Activated naive CD4-positive, alpha-beta T cell treated with anti-CD3 and anti-CD28 coated beads for 36 hours (primary cell): Measurements from ENCODE around the gene PHC2. TPM values are rescaled to one million over a fixed set of nuclear protein-coding genes. Genes with fewer than 3 reads are reported as not detected.

Source experiments
- CTCF ChIA-PET: fragments of 350-600 bp; sonication (Branson Sonifier 250); formaldehyde crosslinking; loops from one replicate; lab custom pipeline; 2021; ENCODE audit warnings: antibody characterized with exemption; lab: Charles Lee
- DNase-seq: peaks from one replicate; pipeline ENCODE4 v3.0.0-alpha.2; 2020
- H3K27ac Mint-ChIP-seq: one replicate; pipeline ENCODE4 v1.8.0; 2021; ENCODE audit warnings: mild to moderate bottlenecking, mixed read lengths
- H3K27me3 Mint-ChIP-seq: one replicate; pipeline ENCODE4 v1.8.0; 2021; ENCODE audit warnings: low read depth, mixed read lengths
- H3K36me3 Mint-ChIP-seq: one replicate; pipeline ENCODE4 v1.8.0; 2021; ENCODE audit warnings: low read depth, mixed read lengths
- H3K4me1 Mint-ChIP-seq: one replicate; pipeline ENCODE4 v1.8.0; 2021; ENCODE audit warnings: low read depth, mixed read lengths
- H3K4me3 Mint-ChIP-seq: one replicate; pipeline ENCODE4 v1.8.0; 2021; ENCODE audit warnings: mild to moderate bottlenecking, moderate library complexity, mixed read lengths
- H3K9me3 Mint-ChIP-seq: one replicate; pipeline ENCODE4 v1.8.0; 2021; ENCODE audit warnings: mixed read lengths
- intact Hi-C: fragments of 100-400 bp; cut with micrococcal nuclease; formaldehyde crosslinking; loops from one replicate; pipeline ENCODE4 v1.15.1; 2023
- total RNA-seq, 2 experiments: library from RNA; stranded (reverse); gene quantifications; one replicate each; pipeline ENCODE4 v1.2.3, GENCODE V29; 2021

Gene PHC2, protein sequence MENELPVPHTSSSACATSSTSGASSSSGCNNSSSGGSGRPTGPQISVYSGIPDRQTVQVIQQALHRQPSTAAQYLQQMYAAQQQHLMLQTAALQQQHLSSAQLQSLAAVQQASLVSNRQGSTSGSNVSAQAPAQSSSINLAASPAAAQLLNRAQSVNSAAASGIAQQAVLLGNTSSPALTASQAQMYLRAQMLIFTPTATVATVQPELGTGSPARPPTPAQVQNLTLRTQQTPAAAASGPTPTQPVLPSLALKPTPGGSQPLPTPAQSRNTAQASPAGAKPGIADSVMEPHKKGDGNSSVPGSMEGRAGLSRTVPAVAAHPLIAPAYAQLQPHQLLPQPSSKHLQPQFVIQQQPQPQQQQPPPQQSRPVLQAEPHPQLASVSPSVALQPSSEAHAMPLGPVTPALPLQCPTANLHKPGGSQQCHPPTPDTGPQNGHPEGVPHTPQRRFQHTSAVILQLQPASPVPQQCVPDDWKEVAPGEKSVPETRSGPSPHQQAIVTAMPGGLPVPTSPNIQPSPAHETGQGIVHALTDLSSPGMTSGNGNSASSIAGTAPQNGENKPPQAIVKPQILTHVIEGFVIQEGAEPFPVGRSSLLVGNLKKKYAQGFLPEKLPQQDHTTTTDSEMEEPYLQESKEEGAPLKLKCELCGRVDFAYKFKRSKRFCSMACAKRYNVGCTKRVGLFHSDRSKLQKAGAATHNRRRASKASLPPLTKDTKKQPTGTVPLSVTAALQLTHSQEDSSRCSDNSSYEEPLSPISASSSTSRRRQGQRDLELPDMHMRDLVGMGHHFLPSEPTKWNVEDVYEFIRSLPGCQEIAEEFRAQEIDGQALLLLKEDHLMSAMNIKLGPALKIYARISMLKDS
- total RNA-seq = 10 to 100 TPM; 15.6 to 15.9 TPM

DNA sequence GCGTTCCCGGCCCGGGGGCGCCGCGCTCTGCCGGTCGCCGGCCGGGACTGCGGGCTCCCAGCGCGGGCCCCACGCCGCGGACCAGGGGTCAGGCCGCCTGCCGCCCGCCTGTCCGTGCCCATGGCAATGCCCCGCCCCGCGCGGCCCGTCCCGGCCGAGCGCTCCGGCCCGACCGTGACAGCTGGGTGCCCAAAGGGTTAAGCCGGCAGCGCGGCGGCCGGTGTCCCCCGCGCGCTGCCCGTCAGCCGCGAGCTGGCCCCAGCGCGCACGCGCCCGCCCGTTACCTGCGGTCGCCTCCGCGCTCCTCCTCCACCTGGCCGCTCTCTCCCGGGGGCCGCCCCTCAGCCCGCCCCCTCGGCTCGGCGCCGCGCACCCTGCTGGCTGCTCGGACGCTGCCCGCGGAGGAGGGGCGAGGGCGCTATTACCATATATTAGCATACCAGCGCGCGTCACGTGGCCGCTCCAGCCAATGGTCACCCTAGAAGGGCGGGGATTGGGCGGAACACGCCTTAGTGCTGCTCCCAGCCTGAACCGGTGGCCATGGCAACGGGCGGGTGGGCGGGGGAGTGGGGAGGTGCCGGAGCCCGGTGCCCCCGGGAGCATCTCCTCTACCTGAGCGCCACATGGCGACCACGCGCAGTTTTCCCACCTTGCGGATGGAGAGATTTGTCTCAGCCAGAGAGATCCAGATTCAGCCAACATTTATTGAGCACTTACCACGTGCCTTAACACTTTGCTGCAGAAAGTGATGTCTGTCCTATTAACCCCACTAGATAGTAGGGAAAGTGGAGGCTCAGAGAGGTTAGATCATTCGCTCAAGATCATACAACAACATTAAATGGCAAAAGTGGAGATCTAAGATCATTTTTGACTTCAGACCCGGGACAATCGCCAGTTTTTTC, at the start of gene PHC2:
TSS of gene PHC2 (minus strand) at position 404 of the 902 bp plus-strand sequence. CDS start 55,556 bp downstream, outside the sequence.
- peak; percentile 95 for DNase-seq
- peaks cover 5% of the 10 kb centered on the region for H3K27me3 Mint-ChIP-seq
- no peaks in the 10 kb centered on the region for H3K9me3 Mint-ChIP-seq
- peak within 1 kb of the TSS; percentile 62 for H3K4me3 Mint-ChIP-seq
- no peaks in the 10 kb centered on the region for H3K36me3 Mint-ChIP-seq
- H3K4me1 Mint-ChIP-seq = peaks cover 2% of the 10 kb centered on the region
- H3K27ac Mint-ChIP-seq = no peak within 1 kb of the TSS
- CTCF ChIA-PET = interaction anchor here (0.6 to 1.0 kb wide), 4 partner anchors 26 to 1768 kb away, joined by 3 to 4 read pairs (median 4); no protein-coding TSS in a partner anchor
- intact Hi-C loops = loop anchor here (1.0 to 2.0 kb wide), 2 partner anchors 41 to 304 kb away; partner anchors contain the start of gene ZSCAN20

- intact Hi-C loops = no loop called here
- H3K27ac Mint-ChIP-seq = no peak overlapping the region
- H3K4me3 Mint-ChIP-seq = no peak overlapping the region
- peaks cover 10% of the 10 kb centered on the region for H3K4me1 Mint-ChIP-seq
- no peaks in the 10 kb centered on the region for H3K27me3 Mint-ChIP-seq
- CTCF ChIA-PET = interaction anchor here (0.8 kb wide), 1 partner anchor 106 kb away, joined by 3 read pairs; no protein-coding TSS in a partner anchor
- DNase-seq = no peak
- no peaks in the 10 kb centered on the region for H3K9me3 Mint-ChIP-seq
- H3K36me3 Mint-ChIP-seq = peaks cover 8% of the 10 kb centered on the region
Measured at GRCh38 chr1:33477451-33477850, 46.6 kb upstream of the PHC2 start.

DNA sequence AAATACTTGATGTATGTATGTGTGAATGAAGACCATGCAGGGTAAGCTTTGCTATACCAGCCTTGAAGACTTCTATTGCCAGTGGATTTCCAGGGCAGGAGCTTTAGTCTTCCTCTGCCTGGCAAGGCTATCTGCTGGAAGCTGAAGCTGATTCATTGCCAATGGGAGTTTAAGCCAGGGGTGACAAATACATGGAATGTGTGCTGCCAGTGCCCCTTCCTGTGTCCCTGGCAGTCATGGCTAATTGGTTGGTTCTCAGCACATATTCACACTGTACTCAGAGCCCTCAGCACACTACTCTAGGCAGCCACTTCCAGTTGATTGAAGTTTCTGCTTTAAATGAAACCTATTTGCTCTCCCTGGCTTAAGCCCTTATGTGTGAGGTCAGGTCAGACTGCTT, 43.0 kb upstream of the PHC2 start:
- peaks cover 24% of the 10 kb centered on the region for H3K4me1 Mint-ChIP-seq
- no peaks in the 10 kb centered on the region for H3K9me3 Mint-ChIP-seq
- H3K4me3 Mint-ChIP-seq = no peak overlapping the region
- CTCF ChIA-PET = no interaction called here
- H3K27ac Mint-ChIP-seq = no peak overlapping the region
- no peaks in the 10 kb centered on the region for H3K36me3 Mint-ChIP-seq
- no peak for DNase-seq
- intact Hi-C loops = loop anchor here (5.0 kb wide), 3 partner anchors 107 to 377 kb away; partner anchors contain the start of gene ZNF362
- H3K27me3 Mint-ChIP-seq = no peaks in the 10 kb centered on the region

DNA sequence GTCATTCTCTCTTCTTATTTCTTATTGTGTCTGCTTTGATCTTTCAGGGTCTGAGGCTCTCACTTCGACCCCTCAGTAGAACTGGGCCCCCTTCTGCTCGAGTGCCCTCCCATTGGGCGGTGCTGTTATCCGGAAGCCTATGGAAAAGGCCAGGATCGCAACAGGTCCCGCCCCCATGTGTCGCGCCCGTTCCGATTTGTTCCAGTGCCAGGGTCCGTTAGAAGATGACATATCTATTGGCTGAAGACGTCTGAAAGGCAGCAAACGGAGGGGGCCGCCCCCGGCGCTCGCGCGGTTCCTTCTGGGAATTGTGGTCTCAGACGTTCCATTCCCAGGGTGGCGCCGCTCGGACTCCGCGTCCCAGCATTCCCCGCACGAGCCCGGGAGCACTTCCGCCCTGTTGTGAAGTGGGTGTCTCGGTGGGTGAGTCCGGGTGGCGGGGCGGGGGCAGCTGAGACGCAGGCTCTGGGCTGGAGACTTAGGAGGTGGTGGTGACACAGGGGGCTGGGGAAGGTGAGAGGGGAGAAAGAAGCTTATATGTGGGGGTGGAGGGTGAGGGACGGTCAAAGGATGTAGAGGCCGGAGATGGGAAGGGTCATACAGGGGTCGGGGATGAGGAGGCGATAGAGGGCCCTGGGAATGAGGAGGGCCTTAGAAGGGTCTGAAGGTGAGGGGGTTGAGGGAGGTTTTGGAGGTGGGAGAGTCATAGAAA, 41.5 kb upstream of the PHC2 start, which contains the start of gene ZSCAN20:
TSS of gene ZSCAN20 (plus strand) at position 377 of the 712 bp plus-strand sequence. CDS start 6,644 bp downstream, outside the sequence.
- intact Hi-C loops = loop anchor here (1.0 to 5.0 kb wide), 6 partner anchors 41 to 375 kb away; partner anchors contain the start of genes PHC2 and ZNF362
- H3K4me1 Mint-ChIP-seq = peaks cover 24% of the 10 kb centered on the region

DNA sequence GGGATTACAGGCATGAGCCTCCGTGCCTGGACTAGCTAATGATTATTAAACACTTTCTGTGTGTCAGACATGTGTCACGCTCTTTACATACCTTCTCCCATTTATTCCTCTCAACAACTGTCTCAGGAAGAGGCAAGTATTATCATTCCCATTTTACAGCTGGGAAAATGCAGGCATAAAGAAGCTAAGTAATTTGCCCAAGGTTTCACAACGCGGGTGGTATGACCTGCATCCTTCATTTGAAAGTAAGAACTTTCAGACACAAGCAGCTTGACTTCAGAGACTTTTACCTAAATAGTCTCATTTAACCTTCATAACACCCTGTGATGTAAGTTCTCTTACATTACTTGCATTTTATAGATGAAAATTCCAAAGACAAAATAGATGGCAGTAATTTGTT, 40.5 kb upstream of the PHC2 start:
- H3K27me3 Mint-ChIP-seq = no peaks in the 10 kb centered on the region
- H3K36me3 Mint-ChIP-seq = no peaks in the 10 kb centered on the region
- H3K4me3 Mint-ChIP-seq = no peak overlapping the region
- no peak for DNase-seq
- CTCF ChIA-PET = interaction anchor here (0.6 to 3.4 kb wide), 26 partner anchors 10 to 760 kb away, joined by 3 to 42 read pairs (median 4); no protein-coding TSS in a partner anchor
- peaks cover 24% of the 10 kb centered on the region for H3K4me1 Mint-ChIP-seq
- no peak overlapping the region for H3K27ac Mint-ChIP-seq
- intact Hi-C loops = loop anchor here (5.0 kb wide), 3 partner anchors 104 to 374 kb away; partner anchors contain the start of gene ZNF362
- no peaks in the 10 kb centered on the region for H3K9me3 Mint-ChIP-seq

More for the DNA sequence above, 41.5 kb upstream of the PHC2 start, which contains the start of gene ZSCAN20:
- DNase-seq = peak; percentile 96
- Mint-ChIP-seq H3K36me3 (no peaks in the 10 kb centered on the region), H3K27ac (peak within 1 kb of the TSS; percentile 83), H3K4me3 (peak within 1 kb of the TSS; percentile 84), H3K27me3 (no peaks in the 10 kb centered on the region), H3K9me3 (no peaks in the 10 kb centered on the region)
- CTCF ChIA-PET = interaction anchor here (0.6 to 3.4 kb wide), 11 partner anchors 27 to 549 kb away, joined by 3 to 42 read pairs (median 5); no protein-coding TSS in a partner anchor

DNA sequence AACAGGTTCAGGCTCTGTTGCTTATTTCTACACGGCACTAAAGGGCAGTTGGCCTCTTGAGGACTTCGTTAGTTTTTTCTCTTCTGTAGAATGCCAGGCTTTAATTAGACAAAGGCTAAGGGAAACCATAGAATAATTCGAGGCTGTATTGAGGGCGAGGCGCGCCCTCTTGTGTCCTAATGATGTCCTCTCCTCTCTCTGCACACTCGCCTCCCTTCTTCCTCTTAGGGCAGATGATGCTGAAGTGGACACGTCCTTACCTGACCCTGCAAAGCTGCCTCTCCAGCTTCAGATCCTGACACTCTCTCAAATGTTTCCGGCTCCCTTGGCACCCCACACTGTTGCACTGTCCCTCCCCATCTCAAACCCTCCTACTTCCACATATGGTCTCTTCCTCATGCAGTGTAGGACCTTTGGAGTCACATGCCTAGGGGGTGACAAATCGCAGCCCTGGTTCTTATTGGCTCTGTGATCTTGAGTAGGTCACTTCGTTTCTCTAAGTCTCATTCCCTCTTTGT, 39.7 kb upstream of the PHC2 start:
- DNase-seq = peak; percentile 82
- no peak overlapping the region for H3K27ac Mint-ChIP-seq
- CTCF ChIA-PET = interaction anchor here (0.7 to 3.4 kb wide), 18 partner anchors 10 to 759 kb away, joined by 3 to 42 read pairs (median 4); no protein-coding TSS in a partner anchor
- intact Hi-C loops = loop anchor here (1.0 to 5.0 kb wide), 5 partner anchors 103 to 373 kb away; partner anchors contain the start of gene ZNF362
- H3K4me3 Mint-ChIP-seq = peak overlapping the region; percentile 11
- peaks cover 24% of the 10 kb centered on the region for H3K4me1 Mint-ChIP-seq
- no peaks in the 10 kb centered on the region for H3K36me3 Mint-ChIP-seq
- no peaks in the 10 kb centered on the region for H3K27me3 Mint-ChIP-seq
- H3K9me3 Mint-ChIP-seq = no peaks in the 10 kb centered on the region

GRCh38 chr1:33469691-33470090, 38.8 kb upstream of the PHC2 start:
- Mint-ChIP-seq H3K4me3 (no peak overlapping the region), H3K9me3 (no peaks in the 10 kb centered on the region), H3K36me3 (no peaks in the 10 kb centered on the region), H3K4me1 (peaks cover 24% of the 10 kb centered on the region), H3K27ac (no peak overlapping the region), H3K27me3 (no peaks in the 10 kb centered on the region)
- DNase-seq = no peak
- CTCF ChIA-PET = interaction anchor here (0.6 to 3.4 kb wide), 7 partner anchors 17 to 315 kb away, joined by 3 to 42 read pairs (median 3); no protein-coding TSS in a partner anchor
- intact Hi-C loops = loop anchor here (1.0 to 5.0 kb wide), 5 partner anchors 102 to 372 kb away; partner anchors contain the start of gene ZNF362

- peaks cover 24% of the 10 kb centered on the region for H3K4me1 Mint-ChIP-seq
- DNase-seq = no peak
- no peak overlapping the region for H3K4me3 Mint-ChIP-seq
- no peak overlapping the region for H3K27ac Mint-ChIP-seq
- H3K9me3 Mint-ChIP-seq = no peaks in the 10 kb centered on the region
- H3K36me3 Mint-ChIP-seq = no peaks in the 10 kb centered on the region
- CTCF ChIA-PET = interaction anchor here (1.2 to 3.4 kb wide), 4 partner anchors 13 to 174 kb away, joined by 3 to 42 read pairs (median 8); no protein-coding TSS in a partner anchor
- H3K27me3 Mint-ChIP-seq = no peaks in the 10 kb centered on the region
- intact Hi-C loops = no loop called here
Measured at GRCh38 chr1:33468967-33469366, 38.1 kb upstream of the PHC2 start.

- peaks cover 23% of the 10 kb centered on the region for H3K4me1 Mint-ChIP-seq
- no peaks in the 10 kb centered on the region for H3K9me3 Mint-ChIP-seq
- DNase-seq = no peak
- H3K36me3 Mint-ChIP-seq = no peaks in the 10 kb centered on the region
- no peak overlapping the region for H3K4me3 Mint-ChIP-seq
- intact Hi-C loops = no loop called here
- H3K27me3 Mint-ChIP-seq = no peaks in the 10 kb centered on the region
- CTCF ChIA-PET = interaction anchor here (1.2 to 2.1 kb wide), 3 partner anchors 13 to 173 kb away, joined by 3 to 9 read pairs (median 8); no protein-coding TSS in a partner anchor
- H3K27ac Mint-ChIP-seq = no peak overlapping the region
Measured at GRCh38 chr1:33468531-33468930, 37.6 kb upstream of the PHC2 start.

GRCh38 chr1:33468011-33468410, 37.1 kb upstream of the PHC2 start:
- peaks cover 17% of the 10 kb centered on the region for H3K4me1 Mint-ChIP-seq
- H3K27me3 Mint-ChIP-seq = no peaks in the 10 kb centered on the region
- no peak overlapping the region for H3K4me3 Mint-ChIP-seq
- CTCF ChIA-PET = interaction anchor here (1.6 to 2.1 kb wide), 2 partner anchors 12 to 173 kb away, joined by 8 to 9 read pairs; no protein-coding TSS in a partner anchor
- no peaks in the 10 kb centered on the region for H3K9me3 Mint-ChIP-seq
- no peak for DNase-seq
- intact Hi-C loops = no loop called here
- H3K36me3 Mint-ChIP-seq = no peaks in the 10 kb centered on the region
- H3K27ac Mint-ChIP-seq = no peak overlapping the region
